SJCRH30 (cell line): ENCODE data around the gene SCN3A. TPM values are rescaled to one million over a fixed set of nuclear protein-coding genes. Genes with fewer than 3 reads are reported as not detected.

Source experiments
- DNase-seq, 2 experiments: peaks; one replicate each; pipeline ENCODE4 v3.0.0-alpha.2; 2015 to 2020
- H3K27ac ChIP-seq: fragments of 250-450 bp; sonication (Bioruptor Pico); 2 replicates; pipeline ENCODE4 v1.5.1; 2020; ENCODE audit warnings: mild to moderate bottlenecking, moderate library complexity
- H3K27me3 ChIP-seq: fragments of 250-450 bp; sonication (Bioruptor Pico); 2 replicates; pipeline ENCODE4 v1.5.1; 2020; ENCODE audit warnings: mild to moderate bottlenecking, moderate library complexity
- H3K36me3 ChIP-seq: fragments of 250-450 bp; sonication (Bioruptor Pico); 2 replicates; pipeline ENCODE4 v1.5.1; 2020; ENCODE audit warnings: mild to moderate bottlenecking, moderate library complexity
- H3K4me1 ChIP-seq: fragments of 250-450 bp; sonication (Bioruptor Pico); 2 replicates; pipeline ENCODE4 v1.5.1; 2020; ENCODE audit warnings: mild to moderate bottlenecking, moderate library complexity
- H3K4me3 ChIP-seq: fragments of 250-450 bp; sonication (Bioruptor Pico); 2 replicates; pipeline ENCODE4 v1.5.1; 2020; ENCODE audit warnings: mild to moderate bottlenecking, moderate library complexity
- H3K9me3 ChIP-seq: fragments of 250-450 bp; sonication (Bioruptor Pico); replicated peaks from 2 replicates; pipeline ENCODE4 v1.5.1; 2020; ENCODE audit warnings: mild to moderate bottlenecking, moderate library complexity
- total RNA-seq: library from RNA; depleted of rRNA; stranded (reverse); fragments of >200 nt; shearing (Covaris generic); gene quantifications from 2 replicates; pipeline ENCODE4 v1.2.3, GENCODE V29; 2014

SCN3A gene
- total RNA-seq, 1 experiment from 2014 or later, result 7.7 TPM

- no peaks in the 10 kb centered on the region for H3K36me3 ChIP-seq
- H3K4me3 ChIP-seq, result no peak overlapping the region
- no peaks in the 10 kb centered on the region for H3K27me3 ChIP-seq
- peaks cover 36% of the 10 kb centered on the region for H3K4me1 ChIP-seq
- no peaks in the 10 kb centered on the region for H3K9me3 ChIP-seq
- no peak overlapping the region for H3K27ac ChIP-seq
- DNase-seq, result no peak
Observed at GRCh38 chr2:165110394-165110793, 93.5 kb downstream of the SCN3A start.

GRCh38 chr2:165109915-165110314, 93.9 kb downstream of the SCN3A start:
- no peak overlapping the region for H3K27ac ChIP-seq

GRCh38 chr2:165105926-165106325, 97.9 kb downstream of the SCN3A start:
- H3K4me3 ChIP-seq, result no peak overlapping the region
- H3K27ac ChIP-seq, result no peak overlapping the region
- peak in 1 of 2 experiments; percentile 5 for DNase-seq
- H3K9me3 ChIP-seq, result no peaks in the 10 kb centered on the region
- H3K4me1 ChIP-seq, result no peaks in the 10 kb centered on the region
- H3K36me3 ChIP-seq, result 0 out of 2 replicates have a peak, but pooled peaks cover 2% of the 10 kb centered on the region
- H3K27me3 ChIP-seq, result no peaks in the 10 kb centered on the region

More at GRCh38 chr2:165109915-165110314, 93.9 kb downstream of the SCN3A start:
- H3K36me3 ChIP-seq, result no peaks in the 10 kb centered on the region
- peaks cover 34% of the 10 kb centered on the region for H3K4me1 ChIP-seq
- no peaks in the 10 kb centered on the region for H3K9me3 ChIP-seq
- no peaks in the 10 kb centered on the region for H3K27me3 ChIP-seq
- no peak for DNase-seq
- no peak overlapping the region for H3K4me3 ChIP-seq

- Histone ChIP-seq H3K27me3 (no peaks in the 10 kb centered on the region), H3K9me3 (no peaks in the 10 kb centered on the region; the same call in 1 of the 2 replicates), H3K36me3 (no peaks in the 10 kb centered on the region), H3K27ac (no peak overlapping the region), H3K4me3 (no peak overlapping the region), H3K4me1 (no peaks in the 10 kb centered on the region)
- DNase-seq, result no peak
Observed at GRCh38 chr2:165087933-165088901, 115.6 kb downstream of the SCN3A start.

GRCh38 chr2:165086337-165086736, 117.5 kb downstream of the SCN3A start:
- Histone ChIP-seq H3K27ac (no peak overlapping the region), H3K27me3 (no peaks in the 10 kb centered on the region), H3K9me3 (no peaks in the 10 kb centered on the region; the same call in 1 of the 2 replicates), H3K36me3 (no peaks in the 10 kb centered on the region), H3K4me3 (no peak overlapping the region), H3K4me1 (no peaks in the 10 kb centered on the region)
- DNase-seq, result no peak

GRCh38 chr2:165083326-165083725, 120.5 kb downstream of the SCN3A start:
- Histone ChIP-seq H3K4me3 (no peak overlapping the region), H3K27ac (no peak overlapping the region), H3K4me1 (no peaks in the 10 kb centered on the region), H3K27me3 (no peaks in the 10 kb centered on the region), H3K36me3 (no peaks in the 10 kb centered on the region), H3K9me3 (no peaks in the 10 kb centered on the region; the same call in 1 of the 2 replicates)
- no peak for DNase-seq

- H3K9me3 ChIP-seq, result no peaks in the 10 kb centered on the region
Observed at GRCh38 chr2:165082479-165082878, 121.4 kb downstream of the SCN3A start.

GRCh38 chr2:165081276-165081675, 122.6 kb downstream of the SCN3A start:
- no peaks in the 10 kb centered on the region for H3K9me3 ChIP-seq
- no peaks in the 10 kb centered on the region for H3K36me3 ChIP-seq
- H3K27me3 ChIP-seq, result no peaks in the 10 kb centered on the region
- H3K27ac ChIP-seq, result no peak overlapping the region
- H3K4me1 ChIP-seq, result no peaks in the 10 kb centered on the region
- no peak for DNase-seq
- H3K4me3 ChIP-seq, result no peak overlapping the region

More at GRCh38 chr2:165082479-165082878, 121.4 kb downstream of the SCN3A start:
- no peaks in the 10 kb centered on the region for H3K27me3 ChIP-seq
- H3K27ac ChIP-seq, result no peak overlapping the region
- H3K36me3 ChIP-seq, result no peaks in the 10 kb centered on the region
- no peak overlapping the region for H3K4me3 ChIP-seq
- no peaks in the 10 kb centered on the region for H3K4me1 ChIP-seq
- DNase-seq, result no peak

- DNase-seq, result no peak
- Histone ChIP-seq H3K27ac (no peak overlapping the region), H3K27me3 (no peaks in the 10 kb centered on the region), H3K4me1 (no peaks in the 10 kb centered on the region), H3K4me3 (no peak overlapping the region), H3K36me3 (no peaks in the 10 kb centered on the region), H3K9me3 (no peaks in the 10 kb centered on the region)
Observed at GRCh38 chr2:165079432-165079831, 124.4 kb downstream of the SCN3A start.

- no peaks in the 10 kb centered on the region for H3K9me3 ChIP-seq
- no peak overlapping the region for H3K4me3 ChIP-seq
- no peaks in the 10 kb centered on the region for H3K4me1 ChIP-seq
Observed at GRCh38 chr2:165078913-165079312, 124.9 kb downstream of the SCN3A start.

GRCh38 chr2:165074884-165075283, 129.0 kb downstream of the SCN3A start:
- no peaks in the 10 kb centered on the region for H3K9me3 ChIP-seq
- H3K36me3 ChIP-seq, result no peaks in the 10 kb centered on the region
- no peaks in the 10 kb centered on the region for H3K4me1 ChIP-seq

More at GRCh38 chr2:165078913-165079312, 124.9 kb downstream of the SCN3A start:
- Histone ChIP-seq H3K27ac (no peak overlapping the region), H3K36me3 (no peaks in the 10 kb centered on the region), H3K27me3 (no peaks in the 10 kb centered on the region)
- no peak for DNase-seq

GRCh38 chr2:165074323-165074722, 129.5 kb downstream of the SCN3A start:
- Histone ChIP-seq H3K36me3 (no peaks in the 10 kb centered on the region), H3K4me1 (peaks cover 2% of the 10 kb centered on the region; the same call in 1 of the 2 replicates), H3K9me3 (no peaks in the 10 kb centered on the region), H3K27me3 (no peaks in the 10 kb centered on the region), H3K4me3 (no peak overlapping the region), H3K27ac (no peak overlapping the region)
- no peak for DNase-seq

More at GRCh38 chr2:165074884-165075283, 129.0 kb downstream of the SCN3A start:
- no peak for DNase-seq
- Histone ChIP-seq H3K27ac (no peak overlapping the region), H3K4me3 (no peak overlapping the region), H3K27me3 (no peaks in the 10 kb centered on the region)

GRCh38 chr2:165070076-165070475, 133.8 kb downstream of the SCN3A start:
- DNase-seq, result peak; percentile 5 to 31
- Histone ChIP-seq H3K36me3 (no peaks in the 10 kb centered on the region), H3K4me3 (peak overlapping the region; percentile 31), H3K4me1 (peaks cover 15% of the 10 kb centered on the region), H3K27me3 (no peaks in the 10 kb centered on the region), H3K9me3 (no peaks in the 10 kb centered on the region), H3K27ac (no peak overlapping the region)

GRCh38 chr2:165069151-165069550, 134.7 kb downstream of the SCN3A start:
- no peak overlapping the region for H3K4me3 ChIP-seq
- H3K36me3 ChIP-seq, result no peaks in the 10 kb centered on the region
- no peaks in the 10 kb centered on the region for H3K27me3 ChIP-seq
- no peaks in the 10 kb centered on the region for H3K9me3 ChIP-seq
- DNase-seq, result peak; percentile 38 to 51
- no peak overlapping the region for H3K27ac ChIP-seq
- H3K4me1 ChIP-seq, result peaks cover 15% of the 10 kb centered on the region

GRCh38 chr2:165068487-165068757, 135.4 kb downstream of the SCN3A start:
- H3K36me3 ChIP-seq, result no peaks in the 10 kb centered on the region
- H3K27me3 ChIP-seq, result no peaks in the 10 kb centered on the region
- H3K4me3 ChIP-seq, result peak overlapping the region; percentile 52
- DNase-seq, result no peak
- peaks cover 15% of the 10 kb centered on the region for H3K4me1 ChIP-seq
- H3K27ac ChIP-seq, result no peak overlapping the region
- H3K9me3 ChIP-seq, result no peaks in the 10 kb centered on the region
